Measurements from ENCODE around the gene ATP6V0A4. TPM values are rescaled to one million over a fixed set of nuclear protein-coding genes. Genes with fewer than 3 reads are reported as not detected.
A peak's percentile ranks its signal among the peaks of the same experiment; 100 is the strongest.

Gene ATP6V0A4
- total RNA-seq, 1 experiment from 2014 or later = not detected

- Histone ChIP-seq H3K79me2 (ENCODE audit: insufficient read depth, low read length) (no peaks in the 10 kb centered on the region), H3K9me3 (ENCODE audit: control insufficient read depth in 1 of 2, insufficient read depth in 1 of 2, low read depth in 1 of 2, low read length in 2 of 2) (no peaks in the 10 kb centered on the region), H3K27me3 (ENCODE audit: insufficient read depth, low read length) (no peaks in the 10 kb centered on the region), H4K20me1 (ENCODE audit: insufficient read depth) (no peaks in the 10 kb centered on the region), H3K36me3 (ENCODE audit: control insufficient read depth in 1 of 2, insufficient read depth in 2 of 2, low read length in 2 of 2) (no peaks in the 10 kb centered on the region), H3K4me2 (ENCODE audit: low read length) (peak overlapping the region; percentile 27), H3K9ac (ENCODE audit: low read length) (no peak overlapping the region), H3K4me1 (ENCODE audit: control insufficient read depth in 1 of 2, insufficient read depth in 2 of 2, low read length in 2 of 2) (peaks cover 0 to 12% of the 10 kb centered on the region in 2 experiments; a peak in 2 of 4 replicates), H3K27ac (ENCODE audit: low read depth, low read length) (no peak overlapping the region), H3K9me2 (ENCODE audit: insufficient read depth) (no peaks in the 10 kb centered on the region), H3K4me3 (replicated peaks in 1 of 2; ENCODE audit: low read depth in 1 of 2, low read length in 2 of 2) (no peak overlapping the region), H2AFZ (ENCODE audit: low read depth, low read length, poor library complexity, severe bottlenecking) (peak overlapping the region; percentile 91)
- BruUV-seq (replicated peaks) = no TSS peak
- peak; percentile 93 for ATAC-seq
- CTCF ChIA-PET = interaction anchor here (0.6 to 2.1 kb wide), 18 partner anchors 9 to 1133 kb away, joined by 3 to 96 read pairs (median 5); partner anchors contain the start of gene TRIM24
- DNase-seq (ENCODE audit: low read depth, low spot score) = peak; percentile 78
- TF ChIP-seq FOSL1 (IDR thresholded peaks at IDR 0.05; ENCODE audit: low read depth) = no peak
- TF ChIP-seq ZBTB33 (IDR thresholded peaks at IDR 0.05; ENCODE audit: extremely low read depth, insufficient replicate concordance, low read length) = no peak
- peak; percentile 40; the same call in 1 of the 2 replicates for TF ChIP-seq MAX (IDR thresholded peaks at IDR 0.05)
- peak; percentile 86 to 98 (median 93) for TF ChIP-seq CTCF (IDR thresholded peaks at IDR 0.05 in 2 of 3, conservative IDR thresholded peaks at IDR 0.05 in 1 of 3; ENCODE audit: borderline replicate concordance in 1 of 3, insufficient read depth in 1 of 3, low read depth in 2 of 3, low read length in 2 of 3)
- TF ChIP-seq ZNF274 (IDR thresholded peaks at IDR 0.05; ENCODE audit: low read depth, low read length) = no peak
- TF ChIP-seq RAD21 (IDR thresholded peaks at IDR 0.05; ENCODE audit: low read depth) = peak; percentile 98
- TF ChIP-seq POLR2A (IDR thresholded peaks at IDR 0.05; ENCODE audit: borderline replicate concordance, extremely low read depth, insufficient read depth, insufficient read length) = no peak
- TF ChIP-seq YY1 (IDR thresholded peaks at IDR 0.05; ENCODE audit: extremely low read depth, insufficient replicate concordance, low read depth, low read length) = peak; percentile 17
- TF ChIP-seq REST (IDR thresholded peaks at IDR 0.05; ENCODE audit: low read depth) = no peak
- TF ChIP-seq SRF (IDR thresholded peaks at IDR 0.05; ENCODE audit: low read depth) = no peak
- peak; percentile 29; the same call in 1 of the 2 replicates for TF ChIP-seq CBX3 (IDR thresholded peaks at IDR 0.05; ENCODE audit: low read depth)
- no peak for TF ChIP-seq POLR2AphosphoS5 (IDR thresholded peaks at IDR 0.05; ENCODE audit: low read depth, low read length)
- RAD21 ChIA-PET (ENCODE audit: low non-redundant PET in 1 of 2, low total read pairs in 2 of 2, uncharacterized antibody in 2 of 2, unreplicated experiment in 2 of 2) = interaction anchor here (1.4 to 2.2 kb wide), 2 partner anchors 577 kb away, joined by 7 to 18 read pairs; no protein-coding TSS in a partner anchor
- intact Hi-C loops (cut with micrococcal nuclease) = loop anchor here (1.0 to 10.0 kb wide), 6 partner anchors 290 to 1134 kb away; no protein-coding TSS in a partner anchor
- POLR2A ChIA-PET = interaction anchor here (0.8 to 1.0 kb wide), 2 partner anchors 14 to 577 kb away, joined by 3 read pairs; no protein-coding TSS in a partner anchor
Observed at GRCh38 chr7:138738551-138739335, 59.3 kb downstream of the ATP6V0A4 start.
